GM19468 (cell line): ENCODE results near the gene ELFN1.

Source experiments
- ATAC-seq: cut with Tn5 transposase; IDR thresholded peaks from one replicate; pipeline ENCODE4 v1.9.1; 2021; ENCODE audit warnings: mild to moderate bottlenecking, moderate library complexity, moderate number of reproducible peaks; ENCODE audit not compliant: unreplicated experiment; ENCODE audit errors: extremely low read depth

Gene ELFN1

GRCh38 chr7:1692515-1693418 is 22.7 kb downstream of the ELFN1 start:
- no peak for ATAC-seq

GRCh38 chr7:1693419-1693990 is 23.4 kb downstream of the ELFN1 start:
- ATAC-seq: no peak

- no peak for ATAC-seq
Observed at GRCh38 chr7:1693991-1694524, 24.0 kb downstream of the ELFN1 start.

- no peak for ATAC-seq
Observed at GRCh38 chr7:1694611-1695511, 24.8 kb downstream of the ELFN1 start.

- no peak for ATAC-seq
Observed at GRCh38 chr7:1695800-1696454, 25.9 kb downstream of the ELFN1 start.

GRCh38 chr7:1696671-1697498 is 26.8 kb downstream of the ELFN1 start:
- ATAC-seq: no peak

- no peak for ATAC-seq
Observed at GRCh38 chr7:1697499-1698125, 27.5 kb downstream of the ELFN1 start.

GRCh38 chr7:1698201-1698600 is 28.1 kb downstream of the ELFN1 start:
- no peak for ATAC-seq

- ATAC-seq: no peak
Observed at GRCh38 chr7:1698951-1699350, 28.9 kb downstream of the ELFN1 start.

GRCh38 chr7:1700086-1700485 is 30.0 kb downstream of the ELFN1 start:
- ATAC-seq: no peak

- no peak for ATAC-seq
Observed at GRCh38 chr7:1700536-1701333, 30.7 kb downstream of the ELFN1 start.

- no peak for ATAC-seq
Observed at GRCh38 chr7:1702652-1703051, 32.6 kb downstream of the ELFN1 start.

GRCh38 chr7:1703441-1703840 is 33.4 kb downstream of the ELFN1 start:
- no peak for ATAC-seq

- ATAC-seq: no peak
Observed at GRCh38 chr7:1703871-1704810, 34.1 kb downstream of the ELFN1 start.

- ATAC-seq: no peak
Observed at GRCh38 chr7:1704811-1705738, 35.0 kb downstream of the ELFN1 start.

- no peak for ATAC-seq
Observed at GRCh38 chr7:1705856-1706255, 35.8 kb downstream of the ELFN1 start.
